Neural progenitor cell (in vitro differentiated cells): ENCODE results near the gene SIT1.

Source experiments
- CTCF ChIP-seq: fragments of 200-600 bp; sonication (generic); IDR thresholded peaks from 2 replicates; pipeline ENCODE4 v1.5.1; 2017; ENCODE audit warnings: antibody characterized with exemption, mild to moderate bottlenecking
- EZH2 ChIP-seq: fragments of 200-600 bp; sonication (generic); IDR thresholded peaks from 2 replicates; pipeline ENCODE4 v1.6.1; 2017; ENCODE audit warnings: antibody characterized with exemption, mild to moderate bottlenecking, moderate library complexity
- EZH2phosphoT487 ChIP-seq: fragments of 200-600 bp; sonication (generic); IDR thresholded peaks from 2 replicates; pipeline ENCODE4 v1.6.1; 2017; ENCODE audit warnings: antibody characterized with exemption

GRCh38 chr9:35635730-35636129 is 15.0 kb downstream of the SIT1 start:
- no peak for TF ChIP-seq EZH2phosphoT487
- TF ChIP-seq CTCF = no peak
- TF ChIP-seq EZH2 = no peak
